Measurements from ENCODE around the gene PSAT1.

PSAT1 gene

GRCh38 chr9:78316166-78316892, 19.4 kb downstream of the PSAT1 start:
- peaks cover 1% of the 10 kb centered on the region for H3K4me1 Mint-ChIP-seq (ENCODE audit: low read depth)
- no peaks in the 10 kb centered on the region for H3K27me3 Mint-ChIP-seq (ENCODE audit: low read depth)
- no peak overlapping the region for H3K4me3 Mint-ChIP-seq
- H3K9me3 Mint-ChIP-seq: no peaks in the 10 kb centered on the region
- DNase-seq (ENCODE audit: low spot score): no peak
- H3K27ac Mint-ChIP-seq: peak overlapping the region; percentile 28
- peaks cover 63% of the 10 kb centered on the region for H3K36me3 Mint-ChIP-seq (ENCODE audit: low read depth)

- no peak for DNase-seq (ENCODE audit: low spot score)
- Mint-ChIP-seq H3K4me1 (ENCODE audit: low read depth) (peaks cover 3% of the 10 kb centered on the region), H3K9me3 (no peaks in the 10 kb centered on the region), H3K27me3 (ENCODE audit: low read depth) (no peaks in the 10 kb centered on the region), H3K27ac (no peak overlapping the region), H3K36me3 (ENCODE audit: low read depth) (peaks cover 67% of the 10 kb centered on the region), H3K4me3 (no peak overlapping the region)
Observed at GRCh38 chr9:78319197-78320029, 22.5 kb downstream of the PSAT1 start.

DNA sequence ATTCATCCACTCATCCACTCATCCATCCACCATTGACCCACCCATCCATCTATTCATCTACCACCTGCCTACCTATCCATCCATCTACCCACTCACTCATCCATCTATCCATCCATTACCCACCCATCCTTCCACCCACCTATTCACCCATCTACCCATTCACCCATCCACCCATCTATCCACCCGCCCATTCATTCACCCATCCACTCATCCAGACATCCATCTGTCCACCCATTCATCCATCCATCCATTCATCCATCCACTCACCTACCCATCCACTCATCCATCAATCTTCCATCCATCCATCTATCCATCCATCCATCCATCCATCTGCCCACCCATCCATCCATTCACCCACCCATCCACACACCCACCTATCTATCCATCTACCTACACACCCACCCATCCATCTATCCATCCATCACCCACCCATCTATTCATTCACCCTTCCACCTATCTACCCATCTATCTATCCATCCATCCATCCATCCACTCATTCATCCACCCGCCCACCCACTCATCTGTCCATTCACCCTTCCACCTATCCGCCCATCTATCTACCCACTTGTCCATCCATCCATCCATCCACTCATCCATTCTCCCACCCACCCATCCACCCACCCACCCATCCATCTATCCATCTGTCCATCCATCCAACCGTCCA, 23.2 kb downstream of the PSAT1 start:
- H3K4me3 Mint-ChIP-seq: no peak overlapping the region
- H3K9me3 Mint-ChIP-seq: no peaks in the 10 kb centered on the region
- no peaks in the 10 kb centered on the region for H3K27me3 Mint-ChIP-seq (ENCODE audit: low read depth)
- H3K36me3 Mint-ChIP-seq (ENCODE audit: low read depth): peaks cover 64% of the 10 kb centered on the region
- DNase-seq (ENCODE audit: low spot score): no peak
- H3K27ac Mint-ChIP-seq: no peak overlapping the region
- H3K4me1 Mint-ChIP-seq (ENCODE audit: low read depth): peaks cover 2% of the 10 kb centered on the region

DNA sequence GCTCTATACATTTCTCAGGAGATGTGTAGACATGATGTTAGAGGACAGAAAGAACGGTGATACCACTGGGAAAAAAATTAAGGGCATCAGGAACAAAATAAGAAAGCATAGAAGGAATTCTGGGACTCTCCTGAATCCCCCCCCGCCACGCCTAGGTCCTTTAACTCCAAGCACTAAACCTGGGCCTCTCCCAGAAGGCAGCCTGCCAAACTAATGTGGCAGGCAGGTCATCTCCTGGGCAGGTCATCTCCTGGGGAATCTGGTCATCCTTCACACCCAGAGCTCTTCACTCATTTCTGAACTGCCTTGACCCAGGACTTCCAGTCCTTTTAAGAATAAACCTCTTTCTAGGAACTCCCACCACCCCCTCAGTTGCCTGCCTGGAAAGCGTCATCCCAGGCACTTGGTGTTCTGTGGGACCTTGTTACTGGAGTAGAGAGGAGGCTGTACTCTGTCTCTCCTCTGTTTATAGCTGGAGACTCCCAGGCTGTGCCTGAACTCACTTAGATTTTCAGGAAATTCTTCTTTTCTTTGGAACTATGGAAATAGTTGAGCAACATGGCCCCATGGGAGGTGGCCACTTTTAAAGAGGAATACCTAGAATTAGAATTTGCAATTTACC, 24.1 kb downstream of the PSAT1 start:
- no peak for DNase-seq (ENCODE audit: low spot score)
- H3K27ac Mint-ChIP-seq: no peak overlapping the region
- H3K27me3 Mint-ChIP-seq (ENCODE audit: low read depth): no peaks in the 10 kb centered on the region
- no peak overlapping the region for H3K4me3 Mint-ChIP-seq
- peaks cover 66% of the 10 kb centered on the region for H3K36me3 Mint-ChIP-seq (ENCODE audit: low read depth)
- H3K4me1 Mint-ChIP-seq (ENCODE audit: low read depth): peaks cover 6% of the 10 kb centered on the region
- no peaks in the 10 kb centered on the region for H3K9me3 Mint-ChIP-seq

- Mint-ChIP-seq H3K4me3 (no peak overlapping the region), H3K27me3 (ENCODE audit: low read depth) (no peaks in the 10 kb centered on the region), H3K4me1 (ENCODE audit: low read depth) (peaks cover 6% of the 10 kb centered on the region), H3K36me3 (ENCODE audit: low read depth) (peaks cover 64% of the 10 kb centered on the region), H3K9me3 (no peaks in the 10 kb centered on the region), H3K27ac (no peak overlapping the region)
- no peak for DNase-seq (ENCODE audit: low spot score)
Observed at GRCh38 chr9:78321505-78321904, 24.6 kb downstream of the PSAT1 start.

DNA sequence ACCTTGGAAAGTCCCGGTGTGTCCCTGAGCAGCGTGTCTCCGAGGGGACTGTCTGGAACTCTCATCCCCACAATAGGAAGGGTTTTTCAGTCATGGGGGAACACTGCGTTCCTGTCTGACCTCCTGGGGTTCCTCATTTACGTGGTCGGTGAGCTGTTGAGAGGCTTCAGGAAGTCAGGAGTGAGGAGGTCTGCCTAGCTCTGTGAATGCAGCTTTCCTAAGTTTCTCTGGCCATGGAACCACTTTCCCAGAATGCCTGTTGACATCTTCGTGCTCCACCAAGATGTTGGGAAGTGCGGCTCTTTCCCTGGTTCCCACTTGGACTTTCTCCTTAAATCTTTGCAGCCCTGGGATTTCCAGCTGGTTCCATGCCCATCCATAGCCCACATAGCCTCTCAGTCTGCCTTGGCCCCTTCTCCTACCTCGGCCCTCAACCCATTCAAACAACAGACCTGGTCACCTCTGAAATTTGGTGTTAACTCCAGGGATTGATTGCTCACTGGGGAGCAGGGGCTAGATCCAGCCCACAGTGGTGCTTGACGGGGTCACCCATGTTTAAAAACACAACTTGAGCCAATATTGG, 27.2 kb downstream of the PSAT1 start:
- Mint-ChIP-seq H3K4me1 (ENCODE audit: low read depth) (peaks cover 6% of the 10 kb centered on the region), H3K36me3 (ENCODE audit: low read depth) (peaks cover 59% of the 10 kb centered on the region), H3K27ac (peak overlapping the region; percentile 1), H3K4me3 (no peak overlapping the region), H3K9me3 (no peaks in the 10 kb centered on the region), H3K27me3 (ENCODE audit: low read depth) (no peaks in the 10 kb centered on the region)
- DNase-seq (ENCODE audit: low spot score): no peak

- no peak overlapping the region for H3K4me3 Mint-ChIP-seq
- no peak overlapping the region for H3K27ac Mint-ChIP-seq
- H3K4me1 Mint-ChIP-seq (ENCODE audit: low read depth): peaks cover 6% of the 10 kb centered on the region
- no peaks in the 10 kb centered on the region for H3K9me3 Mint-ChIP-seq
- no peak for DNase-seq (ENCODE audit: low spot score)
- H3K27me3 Mint-ChIP-seq (ENCODE audit: low read depth): no peaks in the 10 kb centered on the region
- H3K36me3 Mint-ChIP-seq (ENCODE audit: low read depth): peaks cover 57% of the 10 kb centered on the region
Observed at GRCh38 chr9:78324682-78325081, 27.8 kb downstream of the PSAT1 start.

- no peak for DNase-seq (ENCODE audit: low spot score)
- Mint-ChIP-seq H3K36me3 (ENCODE audit: low read depth) (peaks cover 55% of the 10 kb centered on the region), H3K4me3 (no peak overlapping the region), H3K27ac (no peak overlapping the region), H3K9me3 (no peaks in the 10 kb centered on the region), H3K4me1 (ENCODE audit: low read depth) (peaks cover 6% of the 10 kb centered on the region), H3K27me3 (ENCODE audit: low read depth) (no peaks in the 10 kb centered on the region)
Observed at GRCh38 chr9:78325343-78325742, 28.4 kb downstream of the PSAT1 start.

DNA sequence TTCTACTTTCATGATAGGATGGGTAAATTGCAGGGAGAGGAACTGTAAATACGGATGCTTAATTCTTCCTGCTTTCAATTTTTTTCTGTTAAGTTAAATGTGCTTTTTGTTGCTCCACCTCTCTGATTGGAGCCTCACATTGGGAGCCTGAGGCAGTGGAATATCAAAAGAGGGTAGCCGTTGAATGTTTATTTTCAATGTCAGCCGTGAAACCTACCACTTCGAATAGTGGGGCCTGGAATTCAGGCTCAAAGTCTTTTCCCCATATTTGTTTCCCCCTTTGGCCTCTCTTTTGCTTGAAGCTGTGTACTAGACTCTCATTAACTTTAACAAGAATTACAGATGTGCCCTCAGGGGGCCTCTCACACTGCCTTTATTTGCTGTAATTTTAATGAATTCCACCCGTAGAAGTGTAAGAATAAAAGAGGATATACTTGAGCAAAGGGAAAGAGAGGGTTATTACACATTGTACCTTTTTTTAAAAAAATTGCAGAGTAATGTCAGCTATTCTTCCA, 29.0 kb downstream of the PSAT1 start:
- Mint-ChIP-seq H3K36me3 (ENCODE audit: low read depth) (peaks cover 56% of the 10 kb centered on the region), H3K9me3 (no peaks in the 10 kb centered on the region), H3K27ac (no peak overlapping the region), H3K4me1 (ENCODE audit: low read depth) (peaks cover 10% of the 10 kb centered on the region), H3K27me3 (ENCODE audit: low read depth) (no peaks in the 10 kb centered on the region), H3K4me3 (no peak overlapping the region)
- no peak for DNase-seq (ENCODE audit: low spot score)

- Mint-ChIP-seq H3K9me3 (no peaks in the 10 kb centered on the region), H3K27ac (no peak overlapping the region), H3K4me3 (no peak overlapping the region), H3K36me3 (ENCODE audit: low read depth) (peaks cover 58% of the 10 kb centered on the region), H3K4me1 (ENCODE audit: low read depth) (peaks cover 10% of the 10 kb centered on the region), H3K27me3 (ENCODE audit: low read depth) (no peaks in the 10 kb centered on the region)
- DNase-seq (ENCODE audit: low spot score): no peak
Observed at GRCh38 chr9:78326564-78326963, 29.6 kb downstream of the PSAT1 start.

DNA sequence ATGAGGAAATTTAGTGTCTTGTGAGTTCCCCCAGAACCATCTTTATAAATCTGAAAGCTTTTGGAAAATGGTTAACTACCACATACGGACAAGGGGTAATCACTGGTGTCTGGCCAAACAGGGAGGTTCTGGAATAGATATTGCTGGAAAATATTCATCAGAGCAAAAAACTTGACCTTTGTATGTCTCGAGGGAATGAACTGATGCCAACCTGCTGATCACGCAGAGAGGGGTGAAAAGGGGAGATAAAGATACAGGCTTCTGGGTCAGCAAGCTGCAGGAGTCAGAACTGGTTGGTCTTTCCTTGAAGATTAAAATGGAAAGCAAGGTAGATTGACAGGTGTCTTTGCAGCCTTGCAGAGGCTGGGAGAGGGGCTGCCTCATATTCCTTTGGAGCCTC, 35.5 kb downstream of the PSAT1 start:
- no peak overlapping the region for H3K4me3 Mint-ChIP-seq
- H3K9me3 Mint-ChIP-seq: peaks cover 22% of the 10 kb centered on the region
- DNase-seq (ENCODE audit: low spot score): no peak
- H3K36me3 Mint-ChIP-seq (ENCODE audit: low read depth): peaks cover 53% of the 10 kb centered on the region
- peaks cover 4% of the 10 kb centered on the region for H3K4me1 Mint-ChIP-seq (ENCODE audit: low read depth)
- no peak overlapping the region for H3K27ac Mint-ChIP-seq
- H3K27me3 Mint-ChIP-seq (ENCODE audit: low read depth): no peaks in the 10 kb centered on the region

DNA sequence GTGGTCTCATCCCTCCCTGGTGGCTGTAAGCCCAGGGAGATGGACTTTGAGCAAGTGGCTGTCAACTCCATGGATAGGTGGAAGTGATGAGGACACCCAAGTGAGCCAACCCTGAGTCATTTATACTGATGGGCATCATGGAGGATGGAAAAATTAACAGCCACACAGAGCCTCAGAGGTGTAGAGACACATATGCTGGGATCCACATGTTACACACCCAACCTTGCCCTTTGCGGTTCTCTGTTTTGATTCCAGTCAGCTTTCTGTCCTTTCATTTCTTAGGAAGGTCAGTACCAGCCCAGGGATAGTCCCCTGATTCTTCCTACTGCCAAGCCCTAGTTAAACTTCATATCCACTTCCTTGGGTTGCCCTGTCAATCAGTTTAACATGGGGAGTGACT, 51.9 kb downstream of the PSAT1 start:
- peaks cover 18% of the 10 kb centered on the region for H3K4me1 Mint-ChIP-seq (ENCODE audit: low read depth)
- H3K9me3 Mint-ChIP-seq: peaks cover 2% of the 10 kb centered on the region
- no peaks in the 10 kb centered on the region for H3K27me3 Mint-ChIP-seq (ENCODE audit: low read depth)
- no peaks in the 10 kb centered on the region for H3K36me3 Mint-ChIP-seq (ENCODE audit: low read depth)
- no peak overlapping the region for H3K27ac Mint-ChIP-seq
- no peak for DNase-seq (ENCODE audit: low spot score)
- H3K4me3 Mint-ChIP-seq: no peak overlapping the region

GRCh38 chr9:78351816-78352215, 54.9 kb downstream of the PSAT1 start:
- H3K27ac Mint-ChIP-seq: peak overlapping the region; percentile 60
- no peaks in the 10 kb centered on the region for H3K27me3 Mint-ChIP-seq (ENCODE audit: low read depth)
- no peak for DNase-seq (ENCODE audit: low spot score)
- H3K4me1 Mint-ChIP-seq (ENCODE audit: low read depth): peaks cover 17% of the 10 kb centered on the region
- no peaks in the 10 kb centered on the region for H3K36me3 Mint-ChIP-seq (ENCODE audit: low read depth)
- no peaks in the 10 kb centered on the region for H3K9me3 Mint-ChIP-seq
- peak overlapping the region; percentile 52 for H3K4me3 Mint-ChIP-seq
